ENCODE measurements around the gene HOMER2. TPM values are rescaled to one million over a fixed set of nuclear protein-coding genes. Genes with fewer than 3 reads are reported as not detected.

Gene HOMER2
- total and polyA plus RNA-seq, 4 donors: 4.3 to 62.0 (median 23.6) TPM

- TF ChIP-seq, protein P1, sequence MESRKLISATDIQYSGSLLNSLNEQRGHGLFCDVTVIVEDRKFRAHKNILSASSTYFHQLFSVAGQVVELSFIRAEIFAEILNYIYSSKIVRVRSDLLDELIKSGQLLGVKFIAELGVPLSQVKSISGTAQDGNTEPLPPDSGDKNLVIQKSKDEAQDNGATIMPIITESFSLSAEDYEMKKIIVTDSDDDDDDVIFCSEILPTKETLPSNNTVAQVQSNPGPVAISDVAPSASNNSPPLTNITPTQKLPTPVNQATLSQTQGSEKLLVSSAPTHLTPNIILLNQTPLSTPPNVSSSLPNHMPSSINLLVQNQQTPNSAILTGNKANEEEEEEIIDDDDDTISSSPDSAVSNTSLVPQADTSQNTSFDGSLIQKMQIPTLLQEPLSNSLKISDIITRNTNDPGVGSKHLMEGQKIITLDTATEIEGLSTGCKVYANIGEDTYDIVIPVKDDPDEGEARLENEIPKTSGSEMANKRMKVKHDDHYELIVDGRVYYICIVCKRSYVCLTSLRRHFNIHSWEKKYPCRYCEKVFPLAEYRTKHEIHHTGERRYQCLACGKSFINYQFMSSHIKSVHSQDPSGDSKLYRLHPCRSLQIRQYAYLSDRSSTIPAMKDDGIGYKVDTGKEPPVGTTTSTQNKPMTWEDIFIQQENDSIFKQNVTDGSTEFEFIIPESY (IDR thresholded peaks at IDR 0.05): no peak
- no peak for TF ChIP-seq HNF4G (IDR thresholded peaks at IDR 0.05)
- no peak for TF ChIP-seq ATF3 (IDR thresholded peaks at IDR 0.05)
Observed at GRCh38 chr15:82936966-82937711, 15.4 kb downstream of the HOMER2 start (continued).

- Histone ChIP-seq H3K9ac (ENCODE audit: low read depth in 1 of 2, low read length in 2 of 2) (no peak overlapping the region), H3K36me3 (ENCODE audit: control insufficient read depth in 4 of 4, insufficient read depth in 3 of 4, low read depth in 1 of 4, low read length in 3 of 4) (no peaks in the 10 kb centered on the region), H3K27me3 (ENCODE audit: control insufficient read depth in 4 of 4, insufficient read depth in 4 of 4, low read length in 3 of 4) (no peaks in the 10 kb centered on the region), H3K9me3 (ENCODE audit: control insufficient read depth in 4 of 4, low read length in 3 of 4) (no peaks in the 10 kb centered on the region), H3K27ac (ENCODE audit: low read depth in 1 of 2, low read length in 2 of 2) (peak overlapping the region in 1 of 2 donors; percentile 16), H3K4me1 (ENCODE audit: control insufficient read depth in 4 of 4, insufficient read depth in 4 of 4, low read length in 3 of 4) (peaks cover 0 to 6% (median 1%) of the 10 kb centered on the region in 4 donors), H3K4me3 (ENCODE audit: low read depth in 1 of 3, low read length in 3 of 3) (no peak overlapping the region)
- TF ChIP-seq YY1 (IDR thresholded peaks at IDR 0.05): no peak
- TF ChIP-seq, protein P2, sequence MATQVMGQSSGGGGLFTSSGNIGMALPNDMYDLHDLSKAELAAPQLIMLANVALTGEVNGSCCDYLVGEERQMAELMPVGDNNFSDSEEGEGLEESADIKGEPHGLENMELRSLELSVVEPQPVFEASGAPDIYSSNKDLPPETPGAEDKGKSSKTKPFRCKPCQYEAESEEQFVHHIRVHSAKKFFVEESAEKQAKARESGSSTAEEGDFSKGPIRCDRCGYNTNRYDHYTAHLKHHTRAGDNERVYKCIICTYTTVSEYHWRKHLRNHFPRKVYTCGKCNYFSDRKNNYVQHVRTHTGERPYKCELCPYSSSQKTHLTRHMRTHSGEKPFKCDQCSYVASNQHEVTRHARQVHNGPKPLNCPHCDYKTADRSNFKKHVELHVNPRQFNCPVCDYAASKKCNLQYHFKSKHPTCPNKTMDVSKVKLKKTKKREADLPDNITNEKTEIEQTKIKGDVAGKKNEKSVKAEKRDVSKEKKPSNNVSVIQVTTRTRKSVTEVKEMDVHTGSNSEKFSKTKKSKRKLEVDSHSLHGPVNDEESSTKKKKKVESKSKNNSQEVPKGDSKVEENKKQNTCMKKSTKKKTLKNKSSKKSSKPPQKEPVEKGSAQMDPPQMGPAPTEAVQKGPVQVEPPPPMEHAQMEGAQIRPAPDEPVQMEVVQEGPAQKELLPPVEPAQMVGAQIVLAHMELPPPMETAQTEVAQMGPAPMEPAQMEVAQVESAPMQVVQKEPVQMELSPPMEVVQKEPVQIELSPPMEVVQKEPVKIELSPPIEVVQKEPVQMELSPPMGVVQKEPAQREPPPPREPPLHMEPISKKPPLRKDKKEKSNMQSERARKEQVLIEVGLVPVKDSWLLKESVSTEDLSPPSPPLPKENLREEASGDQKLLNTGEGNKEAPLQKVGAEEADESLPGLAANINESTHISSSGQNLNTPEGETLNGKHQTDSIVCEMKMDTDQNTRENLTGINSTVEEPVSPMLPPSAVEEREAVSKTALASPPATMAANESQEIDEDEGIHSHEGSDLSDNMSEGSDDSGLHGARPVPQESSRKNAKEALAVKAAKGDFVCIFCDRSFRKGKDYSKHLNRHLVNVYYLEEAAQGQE (IDR thresholded peaks at IDR 0.05): no peak
- no peak for TF ChIP-seq GABPA (IDR thresholded peaks at IDR 0.05 in 1 of 2, conservative IDR thresholded peaks at IDR 0.05 in 1 of 2)
- TF ChIP-seq NR2F2 (IDR thresholded peaks at IDR 0.05): no peak
- no peak for TF ChIP-seq JUND (IDR thresholded peaks at IDR 0.05)
- no peak for TF ChIP-seq SP1 (IDR thresholded peaks at IDR 0.05)
- no peak for TF ChIP-seq TAF1 (conservative IDR thresholded peaks at IDR 0.05)
- no peak for TF ChIP-seq HNF4A (conservative IDR thresholded peaks at IDR 0.05)
- no peak for TF ChIP-seq EGR1 (IDR thresholded peaks at IDR 0.05; ENCODE audit: low read depth in 2 of 2)
- no peak for TF ChIP-seq RAD21 (IDR thresholded peaks at IDR 0.05)
- no peak for DNase-seq (ENCODE audit: low spot score)
- 89% methylated on average over 1 of the region's 1 CpG for WGBS
Observed at GRCh38 chr15:82935382-82935781, 17.1 kb downstream of the HOMER2 start.

DNA sequence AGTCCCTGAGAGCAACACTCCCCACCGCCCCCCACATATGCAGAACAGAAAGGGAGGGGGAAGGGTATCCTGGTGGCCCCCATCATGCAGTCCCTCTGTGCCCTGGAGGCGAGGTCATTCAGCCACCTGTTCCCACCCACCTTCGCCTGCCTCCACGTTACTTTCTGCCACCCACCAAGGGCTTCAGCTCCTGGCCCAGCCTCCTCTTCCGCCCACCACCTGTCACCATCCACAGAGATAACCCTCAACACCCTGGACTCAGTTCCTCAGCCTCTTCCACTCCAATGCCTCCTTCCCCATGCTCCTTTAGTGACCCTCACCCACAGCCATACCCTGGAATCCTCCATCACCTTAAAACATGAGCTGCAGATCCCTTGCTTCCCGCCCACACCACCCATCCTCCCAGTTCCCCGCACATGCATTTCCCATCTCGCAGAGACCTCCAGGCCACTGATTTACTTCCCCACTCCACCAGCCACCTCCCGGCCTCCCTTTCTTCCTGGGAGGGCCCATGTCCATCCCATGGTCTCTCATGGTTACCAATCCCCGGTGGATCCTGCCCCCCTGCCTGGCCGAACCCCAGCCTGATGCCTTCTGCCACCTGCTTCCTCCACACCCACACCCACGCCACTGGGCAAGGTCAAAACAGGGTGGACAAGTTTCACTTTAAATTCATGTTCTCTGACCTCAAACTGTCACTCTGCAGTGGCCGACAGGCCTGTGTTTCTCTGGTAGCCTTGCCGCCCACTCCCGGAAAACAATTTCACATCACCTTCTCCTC lies 18.2 kb downstream of the HOMER2 start:
- no peak for DNase-seq (ENCODE audit: low spot score)
- TF ChIP-seq GABPA (IDR thresholded peaks at IDR 0.05 in 1 of 2, conservative IDR thresholded peaks at IDR 0.05 in 1 of 2) (no peak), HNF4A (conservative IDR thresholded peaks at IDR 0.05) (no peak), EGR1 (IDR thresholded peaks at IDR 0.05; ENCODE audit: low read depth in 2 of 2) (no peak), NR2F2 (IDR thresholded peaks at IDR 0.05) (no peak)

More for the DNA sequence above, 18.2 kb downstream of the HOMER2 start:
- H3K27ac ChIP-seq (ENCODE audit: low read depth in 1 of 2, low read length in 2 of 2): no peak overlapping the region
- H3K9me3 ChIP-seq (ENCODE audit: control insufficient read depth in 4 of 4, low read length in 3 of 4): no peaks in the 10 kb centered on the region
- peaks cover 0 to 6% (median 1%) of the 10 kb centered on the region in 4 donors for H3K4me1 ChIP-seq (ENCODE audit: control insufficient read depth in 4 of 4, insufficient read depth in 4 of 4, low read length in 3 of 4)
- H3K9ac ChIP-seq (ENCODE audit: low read depth in 1 of 2, low read length in 2 of 2): no peak overlapping the region
- H3K27me3 ChIP-seq (ENCODE audit: control insufficient read depth in 4 of 4, insufficient read depth in 4 of 4, low read length in 3 of 4): no peaks in the 10 kb centered on the region
- no peak overlapping the region for H3K4me3 ChIP-seq (ENCODE audit: low read depth in 1 of 3, low read length in 3 of 3)
- H3K36me3 ChIP-seq (ENCODE audit: control insufficient read depth in 4 of 4, insufficient read depth in 3 of 4, low read depth in 1 of 4, low read length in 3 of 4): no peaks in the 10 kb centered on the region
- 90% methylated on average over 15 of the region's 15 CpGs for WGBS
